GM12865 (cell line): ENCODE measurements around the gene CNTN5.

ENCODE experiments used
- DNase-seq: peaks from one replicate; pipeline ENCODE4 v3.0.0; 2010; ENCODE audit warnings: low read depth
- H3K4me3 ChIP-seq: 2 replicates; pipeline ENCODE4 v1.5.1; 2011; ENCODE audit warnings: mild to moderate bottlenecking, low read depth, low read length, control low read depth
- TF ChIP-seq, protein P1 (sequence below): IDR thresholded peaks from 2 replicates; pipeline ENCODE4 v1.5.1; 2011; ENCODE audit warnings: low read length, control low read depth, low read depth, inconsistent platforms; ENCODE audit not compliant: insufficient read depth; ENCODE audit errors: missing control alignments

Gene CNTN5

DNA sequence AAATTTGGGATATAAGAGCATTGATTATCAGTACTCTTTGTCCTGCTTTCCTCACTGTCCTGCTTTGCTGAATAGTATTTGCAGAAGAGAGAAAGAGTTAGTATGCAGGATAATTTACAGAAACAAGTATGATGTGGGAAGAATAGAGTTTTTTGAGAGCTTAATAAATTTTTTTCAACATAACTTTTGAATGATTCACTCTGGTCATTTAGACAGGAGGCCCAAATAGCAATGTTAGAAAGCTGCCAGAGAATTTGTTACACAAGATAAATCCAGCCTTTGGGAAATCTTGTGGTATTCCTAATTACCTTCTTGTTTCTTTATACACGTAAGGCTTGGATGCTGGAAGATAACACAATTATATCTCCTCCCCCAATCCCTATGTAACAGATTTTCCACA, 484.6 kb downstream of the CNTN5 start:
- no peak for DNase-seq
- TF ChIP-seq, protein P1, sequence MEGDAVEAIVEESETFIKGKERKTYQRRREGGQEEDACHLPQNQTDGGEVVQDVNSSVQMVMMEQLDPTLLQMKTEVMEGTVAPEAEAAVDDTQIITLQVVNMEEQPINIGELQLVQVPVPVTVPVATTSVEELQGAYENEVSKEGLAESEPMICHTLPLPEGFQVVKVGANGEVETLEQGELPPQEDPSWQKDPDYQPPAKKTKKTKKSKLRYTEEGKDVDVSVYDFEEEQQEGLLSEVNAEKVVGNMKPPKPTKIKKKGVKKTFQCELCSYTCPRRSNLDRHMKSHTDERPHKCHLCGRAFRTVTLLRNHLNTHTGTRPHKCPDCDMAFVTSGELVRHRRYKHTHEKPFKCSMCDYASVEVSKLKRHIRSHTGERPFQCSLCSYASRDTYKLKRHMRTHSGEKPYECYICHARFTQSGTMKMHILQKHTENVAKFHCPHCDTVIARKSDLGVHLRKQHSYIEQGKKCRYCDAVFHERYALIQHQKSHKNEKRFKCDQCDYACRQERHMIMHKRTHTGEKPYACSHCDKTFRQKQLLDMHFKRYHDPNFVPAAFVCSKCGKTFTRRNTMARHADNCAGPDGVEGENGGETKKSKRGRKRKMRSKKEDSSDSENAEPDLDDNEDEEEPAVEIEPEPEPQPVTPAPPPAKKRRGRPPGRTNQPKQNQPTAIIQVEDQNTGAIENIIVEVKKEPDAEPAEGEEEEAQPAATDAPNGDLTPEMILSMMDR: no peak

GRCh38 chr11:99505831-99506230, 485.1 kb downstream of the CNTN5 start:
- TF ChIP-seq, protein P1: no peak
- no peak overlapping the region for H3K4me3 ChIP-seq
- DNase-seq: no peak

More for the DNA sequence above, 484.6 kb downstream of the CNTN5 start:
- H3K4me3 ChIP-seq: no peak overlapping the region

- TF ChIP-seq, protein P1: no peak
- no peak overlapping the region for H3K4me3 ChIP-seq
- no peak for DNase-seq
Measured at GRCh38 chr11:99509863-99510262, 489.1 kb downstream of the CNTN5 start.

GRCh38 chr11:99513368-99513767, 492.6 kb downstream of the CNTN5 start:
- DNase-seq: no peak
- no peak overlapping the region for H3K4me3 ChIP-seq
- TF ChIP-seq, protein P1: no peak

DNA sequence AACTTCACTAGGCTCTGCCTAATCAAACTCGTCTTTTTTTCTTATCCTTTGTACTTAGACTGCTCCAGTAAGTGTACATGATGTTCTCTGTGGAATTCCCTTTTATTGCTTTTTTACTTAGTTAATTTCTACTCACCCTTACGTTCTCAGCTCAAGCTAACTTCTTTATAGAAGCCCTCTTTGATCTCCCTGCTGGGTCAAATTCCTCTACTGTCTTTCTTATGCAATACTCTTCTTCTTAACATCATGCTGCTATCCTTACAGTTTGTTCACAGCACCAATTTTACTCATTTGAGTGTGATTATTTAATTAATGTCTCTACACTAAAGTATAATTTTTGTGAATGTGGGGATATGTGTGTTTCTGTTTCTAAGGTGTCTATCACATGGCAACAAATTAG, 498.3 kb downstream of the CNTN5 start:
- DNase-seq: no peak
- TF ChIP-seq, protein P1: no peak
- H3K4me3 ChIP-seq: no peak overlapping the region

DNA sequence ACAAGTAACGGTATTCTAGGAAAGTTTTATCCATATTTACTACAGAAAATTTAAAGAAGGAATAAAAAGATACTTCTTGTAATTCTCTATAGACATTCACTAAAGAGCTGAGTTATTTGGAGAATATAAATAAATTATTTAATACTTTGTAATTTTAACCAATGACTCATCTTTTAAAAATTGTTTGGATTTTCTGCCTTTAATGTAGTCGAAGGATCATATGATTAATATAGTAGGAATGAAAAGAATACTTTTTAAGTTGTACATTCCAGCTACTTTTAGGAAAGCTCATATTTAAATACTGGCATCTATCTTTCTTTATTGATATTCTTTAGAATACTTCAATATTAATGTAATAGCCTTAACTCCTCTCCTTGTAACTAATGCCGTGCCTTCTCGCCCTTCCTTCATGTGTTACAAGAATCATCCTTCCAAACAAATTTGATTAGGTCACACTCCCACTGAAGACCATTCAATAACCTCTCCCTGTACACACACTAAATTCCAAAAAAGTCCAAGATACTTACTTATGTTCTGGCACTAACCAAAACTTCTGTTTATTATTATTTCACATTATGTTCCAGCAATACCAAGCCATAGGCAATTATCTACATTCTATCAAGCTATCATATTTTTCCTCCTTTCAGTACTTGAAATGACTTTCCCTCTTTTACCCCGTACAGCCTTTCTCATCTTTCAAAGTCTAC, 501.9 kb downstream of the CNTN5 start:
- DNase-seq: no peak
- TF ChIP-seq, protein P1: no peak

DNA sequence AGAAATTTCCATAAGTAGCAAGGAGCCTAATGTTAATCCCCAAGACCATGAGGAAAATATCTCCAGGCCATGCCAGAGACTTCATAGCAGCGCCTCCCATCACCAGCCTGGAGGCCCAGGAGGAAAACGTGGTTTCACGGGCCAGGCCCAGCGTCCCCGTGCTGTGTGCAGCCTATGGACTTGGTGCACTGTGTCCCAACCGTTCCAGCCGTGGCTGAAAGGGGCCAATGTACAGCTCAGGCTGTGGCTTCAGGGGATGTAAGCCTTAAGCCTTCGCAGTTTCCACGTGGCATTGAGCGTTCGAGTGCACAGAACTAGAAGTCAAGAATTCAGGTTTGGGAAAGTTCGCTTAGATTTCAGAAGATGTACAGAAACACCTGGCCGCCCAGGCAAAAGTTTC, 510.7 kb downstream of the CNTN5 start:
- TF ChIP-seq, protein P1: no peak
- no peak overlapping the region for H3K4me3 ChIP-seq
- no peak for DNase-seq

More for the DNA sequence above, 501.9 kb downstream of the CNTN5 start:
- no peak overlapping the region for H3K4me3 ChIP-seq
